Lower leg skin (tissue), 3 donors: ENCODE results near the gene ATF6.

Experiments used
- CTCF ChIP-seq, 3 donors: fragments of 450-650 bp; IDR thresholded peaks; one replicate each; pipeline ENCODE4 v1.5.1; 2016; ENCODE audit warnings: antibody characterized with exemption in 3 of 3, mild to moderate bottlenecking in 3 of 3, moderate library complexity in 2 of 3
- POLR2A ChIP-seq, 2 donors: fragments of 450-650 bp; IDR thresholded peaks; one replicate each; pipeline ENCODE4 v1.6.1; 2016 to 2017; ENCODE audit warnings: antibody characterized with exemption in 2 of 2, mild to moderate bottlenecking in 1 of 2, moderate library complexity in 1 of 2

DNA sequence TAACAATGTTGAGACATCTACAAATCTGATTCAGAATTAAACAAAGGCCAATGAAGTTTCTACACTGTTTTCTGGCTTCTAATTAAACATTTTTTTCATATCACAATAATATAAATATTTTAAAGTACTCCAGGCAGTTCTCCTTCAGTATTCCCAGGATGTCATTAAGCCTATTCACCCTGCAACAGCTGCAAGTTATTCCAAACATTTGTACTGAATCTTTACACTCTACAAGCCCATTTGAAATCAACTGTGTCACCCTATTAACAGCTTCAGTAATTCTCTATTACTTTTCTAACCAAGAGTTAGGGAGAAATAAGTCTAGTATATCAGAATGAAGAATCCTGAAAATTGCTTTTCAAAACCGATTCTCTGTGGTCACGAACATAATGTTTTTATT, 133.0 kb downstream of the ATF6 start:
- TF ChIP-seq CTCF (IDR thresholded peaks at IDR 0.05) (no peak), POLR2A (IDR thresholded peaks at IDR 0.05) (no peak)
